Left lung (tissue), 10 donors: Measurements from ENCODE around the gene HBB. TPM values are rescaled to one million over a fixed set of nuclear protein-coding genes. Genes with fewer than 3 reads are reported as not detected.

Source experiments
- ATAC-seq: fragments of 200-7000 bp; cut with Tn5 transposase; one replicate; pipeline ENCODE4 v1.9.1; 2020; ENCODE audit warnings: moderate library complexity
- DNase-seq, 4 donors: peaks; one replicate each; pipeline ENCODE4 v3.0.0-alpha.2; 2013 to 2020
- H3K27ac ChIP-seq, 2 donors: fragments of 200-600 bp; sonication (generic) in 1 of 2; one replicate each; pipeline versions ENCODE4 v1.5.0 to v1.8.0; 2020 to 2021
- H3K27me3 ChIP-seq, 2 donors: fragments of 200-600 bp; sonication (generic) in 1 of 2; one replicate each; pipeline versions ENCODE4 v1.5.0 to v1.8.0; 2020 to 2021
- H3K36me3 ChIP-seq, 2 donors: fragments of 200-600 bp; sonication (generic) in 1 of 2; one replicate each; pipeline versions ENCODE4 v1.5.0 to v1.8.0; 2020 to 2021
- H3K4me1 ChIP-seq, 2 donors: fragments of 200-600 bp; one replicate each; pipeline ENCODE4 v1.8.0; 2021
- H3K4me3 ChIP-seq, 2 donors: fragments of 200-600 bp; sonication (generic) in 1 of 2; one replicate each; pipeline versions ENCODE4 v1.5.0 to v1.8.0; 2020 to 2021; ENCODE audit warnings: mild to moderate bottlenecking in 1 of 2
- H3K9me3 ChIP-seq, 2 donors: fragments of 200-600 bp; sonication (generic) in 1 of 2; one replicate each; pipeline versions ENCODE4 v1.5.0 to v1.8.0; 2020 to 2021
- CTCF ChIP-seq, 2 donors: fragments of 200-600 bp; sonication (generic) in 1 of 2; IDR thresholded peaks; one replicate each; pipeline versions ENCODE4 v1.5.0 to v1.8.0; 2021; ENCODE audit warnings: antibody characterized with exemption in 2 of 2
- intact Hi-C, 2 donors: fragments of 100-400 bp; cut with DNase I; formaldehyde crosslinking; loops; one replicate each; pipeline versions ENCODE4 v1.11.2 to v1.14.2; 2022
- polyA plus RNA-seq, 6 donors: library from polyadenylated mRNA; unstranded; fragments of 120-200 nt; gene quantifications; one replicate each; pipeline ENCODE4 v1.2.1, GENCODE V29; 2013; ENCODE audit not compliant: insufficient read length in 6 of 6
- total RNA-seq, 2 donors: library from RNA; stranded (reverse); fragmentation: NEBNext Ultra II Directional; extraction: Animal tissue kit (Norgen Biotek cat#: 25700); gene quantifications; one replicate each; pipeline ENCODE4 v1.2.1, GENCODE V29; 2021
- donor health status: DM: no; HTN: yes; CAD: no.
- donor health status: DM: no; HTN: no; CAD: no.

HBB gene
- total and polyA plus RNA-seq, 8 donors: 137 to 967 (median 260) TPM

GRCh38 chr11:5228124-5228523, 1.3 kb upstream of the HBB start:
- Histone ChIP-seq H3K27me3 (no peaks in the 10 kb centered on the region), H3K4me1 (no peaks in the 10 kb centered on the region), H3K4me3 (no peak overlapping the region), H3K9me3 (no peaks in the 10 kb centered on the region), H3K36me3 (no peaks in the 10 kb centered on the region), H3K27ac (no peak overlapping the region)
- ATAC-seq (no peak), DNase-seq (no peak)
- intact Hi-C loops: no loop called here
- no peak for TF ChIP-seq CTCF (IDR thresholded peaks at IDR 0.05)

DNA sequence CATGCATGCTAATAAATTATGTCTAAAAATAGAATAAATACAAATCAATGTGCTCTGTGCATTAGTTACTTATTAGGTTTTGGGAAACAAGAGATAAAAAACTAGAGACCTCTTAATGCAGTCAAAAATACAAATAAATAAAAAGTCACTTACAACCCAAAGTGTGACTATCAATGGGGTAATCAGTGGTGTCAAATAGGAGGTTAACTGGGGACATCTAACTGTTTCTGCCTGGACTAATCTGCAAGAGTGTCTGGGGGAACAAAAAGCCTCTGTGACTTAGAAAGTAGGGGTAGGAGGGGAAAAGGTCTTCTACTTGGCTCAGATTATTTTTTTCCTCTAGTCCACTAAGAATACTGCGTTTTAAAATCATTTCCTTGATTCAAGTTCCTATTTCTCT, 810 bp upstream of the HBB start:
- Histone ChIP-seq H3K27me3 (no peaks in the 10 kb centered on the region), H3K4me1 (no peaks in the 10 kb centered on the region), H3K36me3 (no peaks in the 10 kb centered on the region), H3K27ac (no peak overlapping the region), H3K9me3 (no peaks in the 10 kb centered on the region), H3K4me3 (no peak overlapping the region)
- DNase-seq (no peak), ATAC-seq (no peak)
- no peak for TF ChIP-seq CTCF (IDR thresholded peaks at IDR 0.05)
- intact Hi-C loops: no loop called here

GRCh38 chr11:5225480-5225871, 1.4 kb downstream of the HBB start:
- intact Hi-C loops: no loop called here
- H3K4me3 ChIP-seq: no peak overlapping the region
- no peak for TF ChIP-seq CTCF (IDR thresholded peaks at IDR 0.05)

GRCh38 chr11:5224538-5225479, 2.1 kb downstream of the HBB start:
- ATAC-seq (peak; percentile 83), DNase-seq (no peak)
- intact Hi-C loops: no loop called here
- Histone ChIP-seq H3K27ac (no peak overlapping the region), H3K4me3 (no peak overlapping the region), H3K36me3 (no peaks in the 10 kb centered on the region), H3K27me3 (no peaks in the 10 kb centered on the region), H3K4me1 (no peaks in the 10 kb centered on the region), H3K9me3 (peaks cover 0 to 2% of the 10 kb centered on the region in 2 donors)
- no peak for TF ChIP-seq CTCF (IDR thresholded peaks at IDR 0.05)

More at GRCh38 chr11:5225480-5225871, 1.4 kb downstream of the HBB start:
- ATAC-seq: peak; percentile 79
- Histone ChIP-seq H3K36me3 (no peaks in the 10 kb centered on the region), H3K4me1 (no peaks in the 10 kb centered on the region), H3K27ac (no peak overlapping the region), H3K27me3 (no peaks in the 10 kb centered on the region), H3K9me3 (peaks cover 0 to 2% of the 10 kb centered on the region in 2 donors)
- no peak for DNase-seq

DNA sequence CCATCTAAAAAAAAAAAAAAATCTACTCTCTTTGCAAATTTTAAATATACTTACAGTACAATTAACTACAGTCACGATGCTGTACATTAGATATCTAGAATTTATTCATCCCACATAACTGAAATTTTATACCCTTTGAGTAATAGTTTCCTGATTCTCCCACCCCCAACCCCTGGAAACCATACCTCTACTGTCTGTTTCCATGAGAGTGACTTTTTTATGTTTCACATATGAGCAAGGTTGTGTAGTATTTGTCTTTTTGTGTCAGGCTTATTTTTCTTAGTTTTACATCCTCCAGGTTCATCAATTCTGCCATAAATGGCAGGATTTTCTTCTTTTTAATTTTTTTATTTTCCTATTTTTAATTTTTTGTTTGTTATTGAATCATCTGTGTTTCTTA, 3.2 kb downstream of the HBB start:
- DNase-seq (no peak), ATAC-seq (no peak)
- Histone ChIP-seq H3K4me3 (no peak overlapping the region), H3K4me1 (no peaks in the 10 kb centered on the region), H3K27me3 (no peaks in the 10 kb centered on the region), H3K27ac (no peak overlapping the region), H3K9me3 (peaks cover 0 to 2% of the 10 kb centered on the region in 2 donors), H3K36me3 (no peaks in the 10 kb centered on the region)
- intact Hi-C loops: no loop called here
- no peak for TF ChIP-seq CTCF (IDR thresholded peaks at IDR 0.05)
